ENCODE data around the gene MGAT4A. TPM values are rescaled to one million over a fixed set of nuclear protein-coding genes. Genes with fewer than 3 reads are reported as not detected.
A peak's percentile ranks its signal among the peaks of the same experiment; 100 is the strongest.

Gene MGAT4A
- total and polyA plus RNA-seq, 2 of the 13 experiments (the other 11 are each of a cell fraction or from before 2014, with no cell fraction given): 47.2 to 90.9 TPM

GRCh38 chr2:98768384-98769113 lies 37.6 kb upstream of the MGAT4A start (continued):
- TF ChIP-seq ZBTB33 (CRISPR knock-in tag; IDR thresholded peaks at IDR 0.05) (no peak), CSRNP1 (CRISPR knock-in tag; IDR thresholded peaks at IDR 0.05) (no peak), RORA (CRISPR knock-in tag; IDR thresholded peaks at IDR 0.05) (no peak), HOXA3 (CRISPR knock-in tag; IDR thresholded peaks at IDR 0.05) (no peak; the same call in 1 of the 2 replicates), RBFOX2 (IDR thresholded peaks at IDR 0.05; ENCODE audit: low read depth, low read length) (no peak), SP4 (CRISPR knock-in tag; IDR thresholded peaks at IDR 0.05) (no peak), ZNF605 (CRISPR knock-in tag; IDR thresholded peaks at IDR 0.05) (no peak), ZNF710 (CRISPR knock-in tag; IDR thresholded peaks at IDR 0.05; ENCODE audit: borderline replicate concordance) (no peak), PREB (CRISPR knock-in tag; IDR thresholded peaks at IDR 0.05) (no peak), SOX5 (CRISPR knock-in tag; IDR thresholded peaks at IDR 0.05; ENCODE audit: borderline replicate concordance) (peak; percentile 21; the same call in 1 of the 2 replicates), HBP1 (CRISPR knock-in tag; IDR thresholded peaks at IDR 0.05; ENCODE audit: low read depth) (no peak), ZNF275 (CRISPR knock-in tag; IDR thresholded peaks at IDR 0.05; ENCODE audit: borderline replicate concordance) (no peak), ZFY (CRISPR knock-in tag; IDR thresholded peaks at IDR 0.05) (peak; percentile 64; the same call in 1 of the 2 replicates), ZNF615 (CRISPR knock-in tag; IDR thresholded peaks at IDR 0.05; ENCODE audit: borderline replicate concordance) (no peak), MXD1 (CRISPR knock-in tag; IDR thresholded peaks at IDR 0.05) (no peak; the same call in 1 of the 2 replicates), ZNF644 (CRISPR knock-in tag; IDR thresholded peaks at IDR 0.05; ENCODE audit: low read depth) (no peak), ZMAT3 (CRISPR knock-in tag; conservative IDR thresholded peaks at IDR 0.05) (no peak)
